ENCODE data around the gene CPNE8.

GRCh38 chr12:38844267-38844666 is 61.1 kb downstream of the CPNE8 start:
- TF ChIP-seq CTCF (conservative IDR thresholded peaks at IDR 0.05; ENCODE audit: low read length) (no peak), EZH2phosphoT487 (IDR thresholded peaks at IDR 0.05; ENCODE audit: borderline replicate concordance) (no peak)

Data from Loucy (cell line).